ENCODE results near the gene ATR. TPM values are rescaled to one million over a fixed set of nuclear protein-coding genes. Genes with fewer than 3 reads are reported as not detected.

ATR gene
- 9.8 to 11.8 TPM (median 11.1 TPM) in 5 replicates for total RNA-seq (2022; extraction: Qiagen RNA extraction)

DNA sequence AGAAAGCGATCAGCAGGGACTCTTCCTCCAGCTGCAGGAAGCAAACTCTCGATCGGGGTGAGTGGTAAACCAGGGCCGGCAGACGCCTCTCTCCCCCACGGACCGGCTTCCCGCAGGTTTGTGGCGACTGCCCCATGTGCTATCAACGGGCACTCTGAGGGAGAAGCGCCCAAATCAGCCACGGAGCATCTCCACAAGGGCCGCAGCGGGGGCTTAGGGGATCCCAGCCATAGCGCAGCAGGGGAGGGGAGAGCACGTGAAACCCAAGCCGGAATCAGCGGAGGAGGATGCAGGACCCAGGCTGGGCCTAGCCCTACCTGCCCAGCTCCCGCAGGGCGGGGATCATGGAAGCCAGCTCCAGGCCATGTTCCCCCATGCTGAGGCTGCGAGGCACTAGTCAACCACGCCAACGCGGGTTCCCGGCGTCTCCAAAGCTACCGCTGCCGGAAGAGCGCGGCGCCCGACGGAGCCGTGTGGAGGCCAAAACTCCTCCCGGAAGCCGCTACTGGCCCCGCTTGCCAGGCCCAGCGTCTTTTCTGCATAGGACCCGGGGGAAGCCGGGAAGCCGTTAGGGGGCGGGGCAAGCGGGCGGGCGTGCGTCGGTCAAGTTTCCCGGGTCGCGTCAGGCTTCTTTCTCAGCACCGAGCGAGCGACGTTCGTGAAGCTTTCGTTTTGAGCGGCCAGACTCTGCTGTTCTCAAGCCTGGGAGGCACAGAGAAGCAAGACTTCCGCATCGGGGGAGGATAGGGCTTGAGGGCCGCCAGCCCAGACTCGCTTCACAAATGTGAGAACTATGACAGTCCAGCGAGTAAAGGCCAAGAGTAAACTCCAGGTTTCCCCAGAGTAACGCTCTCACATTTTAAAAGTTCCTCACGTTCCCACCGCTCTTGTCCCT lies at the start of gene ATR:
ATR (minus strand) TSS at position 405 of the 895 bp plus-strand sequence; CDS start at position 376, 29 bp downstream.

GRCh38 chr3:142595951-142596725 lies 17.6 kb upstream of the ATR start, which contains the start of gene PLS1:
PLS1 (plus strand) TSS chr3:142596393; CDS start chr3:142664238, 67,845 bp downstream.

DNA sequence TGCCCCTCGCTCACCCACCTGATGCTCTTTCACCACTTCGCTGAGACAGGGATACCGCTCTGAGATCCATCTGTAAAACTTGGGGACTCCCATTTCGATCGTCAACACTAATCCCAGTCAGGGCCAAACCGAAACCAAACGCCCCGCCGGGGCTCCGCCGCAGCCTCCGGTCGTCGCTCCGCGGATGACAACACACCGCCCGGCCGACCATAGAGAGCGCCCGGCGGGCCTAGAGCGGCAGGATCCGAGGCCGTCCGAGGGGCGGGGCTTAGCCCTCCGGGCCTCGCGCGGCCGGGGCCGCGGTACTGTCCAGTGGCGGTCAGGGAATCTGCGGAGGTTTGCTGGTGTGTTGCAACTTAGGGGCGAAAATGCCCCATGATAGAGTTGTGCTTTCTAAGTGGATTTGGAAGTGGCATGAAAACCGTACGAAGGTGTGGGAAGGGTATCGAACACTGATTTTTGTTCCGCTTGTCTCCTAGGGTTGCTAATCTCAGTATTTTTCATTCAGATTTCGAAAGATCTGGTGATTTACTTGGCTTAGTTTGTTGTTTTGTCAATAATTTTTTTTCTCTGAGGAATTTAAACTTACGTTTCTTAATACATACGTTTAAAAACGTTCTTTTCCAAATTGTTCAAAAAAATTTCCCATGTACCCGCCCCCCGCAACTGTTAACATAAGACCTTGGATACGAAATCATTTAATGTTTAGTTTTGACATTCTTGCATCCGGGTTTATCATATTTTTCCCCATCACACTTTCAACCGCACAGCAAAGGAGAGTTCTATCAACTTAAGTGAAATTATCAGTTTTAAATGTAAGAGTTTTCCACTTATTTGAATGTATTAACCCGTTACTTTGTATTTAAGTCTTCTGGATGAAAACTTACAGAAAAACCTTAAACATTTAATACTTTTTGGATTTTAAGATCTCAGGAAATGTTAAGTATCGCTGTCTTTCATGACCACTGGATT lies 130.4 kb downstream of the ATR start, which contains the start of gene XRN1:
XRN1 (minus strand) TSS at position 186 of the 972 bp plus-strand sequence; CDS start at position 93, 93 bp downstream.

Other genes with a start within 250 kb of the ATR start
- 3.2 to 6.0 TPM (median 4.4 TPM) in 5 replicates for gene XRN1, start 130.7 kb downstream of the ATR start, total RNA-seq (2022; extraction: Qiagen RNA extraction)
- gene PLS1, start 17.7 kb upstream of the ATR start, total RNA-seq (2022; extraction: Qiagen RNA extraction): 9.6 to 12.7 TPM (median 10.8 TPM) in 5 replicates
- 4.7 to 8.9 TPM (median 8.0 TPM) in 5 replicates for gene TRPC1, start 145.3 kb upstream of the ATR start, total RNA-seq (2022; extraction: Qiagen RNA extraction)